PC-3 (cell line): ENCODE data around the gene FOXO3. TPM values are rescaled to one million over a fixed set of nuclear protein-coding genes. Genes with fewer than 3 reads are reported as not detected.

ENCODE experiments used
- ATAC-seq: fragments of 200-7000 bp; cut with Tn5 transposase; 2 replicates; pipeline ENCODE4 v1.9.1; 2020; ENCODE audit warnings: mild to moderate bottlenecking, moderate library complexity
- BruUV-seq: library from RNA; stranded (reverse); fragments of 400-500 nt; replicated peaks from 2 replicates; lab custom pipeline; 2021; lab: Mats Ljungman, UMichigan
- CTCF ChIA-PET: fragments of 300-600 bp; sonication (Branson Sonifier 250); formaldehyde crosslinking; loops from one replicate; lab custom pipeline; 2022; ENCODE audit warnings: antibody characterized with exemption; lab: Charles Lee
- POLR2A ChIA-PET: fragments of 300-600 bp; sonication (Branson Sonifier 250); formaldehyde crosslinking; loops from one replicate; lab custom pipeline; 2022; ENCODE audit warnings: antibody characterized with exemption; ENCODE audit not compliant: unreplicated experiment; lab: Charles Lee
- DNase-seq: peaks from one replicate; pipeline ENCODE4 v3.0.0-alpha.2; 2015
- H2AFZ ChIP-seq: fragments of 300-600 bp; sonication (generic); 2 replicates; pipeline ENCODE4 v1.6.0; 2016; ENCODE audit warnings: antibody characterized with exemption, low read length
- H3F3A ChIP-seq: fragments of 300-600 bp; sonication (generic); one replicate; pipeline ENCODE4 v1.6.0; 2017; ENCODE audit warnings: antibody characterized with exemption, low read length, control low read depth, mild to moderate bottlenecking; ENCODE audit not compliant: unreplicated experiment
- H3K27ac ChIP-seq: fragments of 300-600 bp; sonication (generic); 2 replicates; pipeline ENCODE4 v1.5.1; 2016; ENCODE audit warnings: mild to moderate bottlenecking, low read length
- H3K27me3 ChIP-seq: fragments of 300-600 bp; sonication (generic); 2 replicates; pipeline ENCODE4 v1.6.1; 2016; ENCODE audit warnings: low read length, mixed read lengths
- H3K36me3 ChIP-seq: fragments of 300-600 bp; sonication (generic); 2 replicates; pipeline ENCODE4 v1.6.1; 2016; ENCODE audit warnings: low read depth, mixed run types, low read length, mixed read lengths
- H3K4me1 ChIP-seq: fragments of 300-600 bp; sonication (generic); 2 replicates; pipeline ENCODE4 v1.5.1; 2016; ENCODE audit warnings: low read length; ENCODE audit not compliant: insufficient read depth
- H3K4me2 ChIP-seq: fragments of 300-600 bp; sonication (generic); 2 replicates; pipeline ENCODE4 v1.6.0; 2016; ENCODE audit warnings: low read length
- H3K4me3 ChIP-seq: fragments of 300-600 bp; sonication (generic); 2 replicates; pipeline ENCODE4 v1.5.1; 2016; ENCODE audit warnings: mild to moderate bottlenecking, low read length, mixed read lengths
- H3K79me2 ChIP-seq: fragments of 300-600 bp; sonication (generic); 2 replicates; pipeline ENCODE4 v1.6.1; 2017; ENCODE audit warnings: low read length, mixed read lengths
- H3K9ac ChIP-seq: fragments of 300-600 bp; sonication (generic); 2 replicates; pipeline ENCODE4 v1.6.0; 2016; ENCODE audit warnings: mild to moderate bottlenecking, low read length
- H3K9me2 ChIP-seq: fragments of 300-600 bp; sonication (generic); replicated peaks from 2 replicates; pipeline ENCODE4 v1.6.1; 2016; ENCODE audit warnings: mixed run types, low read length, mixed read lengths
- H3K9me3 ChIP-seq: fragments of 300-600 bp; sonication (generic); 2 replicates; pipeline ENCODE4 v1.6.1; 2016; ENCODE audit warnings: low read length, mixed read lengths
- H4K20me1 ChIP-seq: fragments of 300-600 bp; sonication (generic); 2 replicates; pipeline ENCODE4 v1.6.1; 2016; ENCODE audit warnings: low read length, mixed read lengths
- CTCF ChIP-seq: fragments of 300-600 bp; sonication (generic); conservative IDR thresholded peaks from 2 replicates; pipeline ENCODE4 v1.5.1; 2017; ENCODE audit warnings: antibody characterized with exemption, low read depth, mild to moderate bottlenecking, low read length
- EZH2 ChIP-seq: fragments of 300-600 bp; sonication (generic); IDR thresholded peaks from one replicate; pipeline ENCODE4 v1.6.1; 2017; ENCODE audit warnings: antibody characterized with exemption, mild to moderate bottlenecking, low read length; ENCODE audit not compliant: unreplicated experiment
- EZH2phosphoT487 ChIP-seq: fragments of 300-600 bp; sonication (generic); IDR thresholded peaks from 2 replicates; pipeline ENCODE4 v1.6.1; 2018; ENCODE audit warnings: mild to moderate bottlenecking, antibody characterized with exemption, low read length, borderline replicate concordance
- intact Hi-C: fragments of 100-400 bp; cut with micrococcal nuclease; formaldehyde crosslinking; loops from 2 replicates; pipeline ENCODE4 v1.9.0; 2023
- total RNA-seq: library from RNA; depleted of rRNA; stranded (reverse); fragments of >200 nt; gene quantifications from 2 replicates; pipeline ENCODE4 v1.2.3, GENCODE V29; 2014

The FOXO3 gene
- total RNA-seq, 1 experiment from 2014 or later, result 12.8 TPM

- no peak overlapping the region for H3K4me2 ChIP-seq
- no TSS peak for BruUV-seq
- H3K27me3 ChIP-seq, result no peaks in the 10 kb centered on the region
- ChIA-PET POLR2A (no interaction called here), CTCF (no interaction called here)
- no peaks in the 10 kb centered on the region for H3K79me2 ChIP-seq
- ATAC-seq (no peak), DNase-seq (no peak)
- intact Hi-C loops, result no loop called here
- no peaks in the 10 kb centered on the region for H3K4me1 ChIP-seq
- no peaks in the 10 kb centered on the region for H4K20me1 ChIP-seq
- TF ChIP-seq EZH2phosphoT487, result no peak
- no peak for TF ChIP-seq CTCF
- no peak for TF ChIP-seq EZH2
- no peaks in the 10 kb centered on the region for H3K36me3 ChIP-seq
- H3K9me2 ChIP-seq, result no peaks in the 10 kb centered on the region
- H2AFZ ChIP-seq, result no peak overlapping the region
- H3K4me3 ChIP-seq, result no peak overlapping the region
- H3K9ac ChIP-seq, result no peak overlapping the region
- H3K27ac ChIP-seq, result no peak overlapping the region
- no peaks in the 10 kb centered on the region for H3K9me3 ChIP-seq
- no peaks in the 10 kb centered on the region for H3F3A ChIP-seq
Measured at GRCh38 chr6:108699290-108700041, 138.7 kb downstream of the FOXO3 start.

- Histone ChIP-seq H4K20me1 (no peaks in the 10 kb centered on the region), H3K9me2 (no peaks in the 10 kb centered on the region), H3K9ac (no peak overlapping the region), H3K9me3 (no peaks in the 10 kb centered on the region), H3K4me1 (no peaks in the 10 kb centered on the region), H3K27ac (no peak overlapping the region), H3K27me3 (no peaks in the 10 kb centered on the region), H2AFZ (no peak overlapping the region), H3K4me3 (no peak overlapping the region), H3K36me3 (no peaks in the 10 kb centered on the region), H3K4me2 (no peak overlapping the region), H3F3A (no peaks in the 10 kb centered on the region), H3K79me2 (no peaks in the 10 kb centered on the region)
- intact Hi-C loops, result no loop called here
- CTCF ChIA-PET, result no interaction called here
- DNase-seq (no peak), ATAC-seq (no peak)
- no TSS peak for BruUV-seq
- POLR2A ChIA-PET, result no interaction called here
- TF ChIP-seq EZH2 (no peak), EZH2phosphoT487 (no peak), CTCF (no peak)
Measured at GRCh38 chr6:108702106-108702851, 141.6 kb downstream of the FOXO3 start.

GRCh38 chr6:108706649-108707048 lies 145.9 kb downstream of the FOXO3 start:
- H3K9ac ChIP-seq, result no peak overlapping the region
- ChIA-PET POLR2A (no interaction called here), CTCF (no interaction called here)
- no peaks in the 10 kb centered on the region for H3K27me3 ChIP-seq
- no peak overlapping the region for H3K4me2 ChIP-seq
- no peaks in the 10 kb centered on the region for H3K79me2 ChIP-seq
- H2AFZ ChIP-seq, result no peak overlapping the region
- H3K36me3 ChIP-seq, result no peaks in the 10 kb centered on the region
- no peak overlapping the region for H3K4me3 ChIP-seq
- no peaks in the 10 kb centered on the region for H3K4me1 ChIP-seq
- ATAC-seq, result no peak
- H3K27ac ChIP-seq, result no peak overlapping the region
- intact Hi-C loops, result no loop called here
- no peaks in the 10 kb centered on the region for H3K9me3 ChIP-seq
- DNase-seq, result no peak
- no peaks in the 10 kb centered on the region for H3K9me2 ChIP-seq
- no peaks in the 10 kb centered on the region for H3F3A ChIP-seq
- TF ChIP-seq EZH2phosphoT487 (no peak), CTCF (no peak), EZH2 (no peak)
- BruUV-seq, result no TSS peak
- H4K20me1 ChIP-seq, result no peaks in the 10 kb centered on the region
